Esophagus muscularis mucosa (tissue), 4 donors: ENCODE data around the gene ZNF783. TPM values are rescaled to one million over a fixed set of nuclear protein-coding genes. Genes with fewer than 3 reads are reported as not detected.

Experiments
- DNase-seq: peaks from one replicate; pipeline ENCODE4 v3.0.0-alpha.2; 2017; ENCODE audit errors: extremely low spot score
- H3K27ac ChIP-seq, 4 donors: fragments of 200-600 bp; sonication (generic); replicated peaks in 1 of 4; 1 replicate in 3 of 4; 2 replicates in 1 of 4; pipeline ENCODE4 v1.5.1; 2016 to 2019; ENCODE audit warnings: mild to moderate bottlenecking in 1 of 4
- H3K27me3 ChIP-seq, 4 donors: fragments of 200-600 bp; sonication (generic); one replicate each; pipeline versions ENCODE4 v1.5.1 to v1.6.0; 2016 to 2019
- H3K36me3 ChIP-seq, 4 donors: fragments of 200-600 bp; sonication (generic); one replicate each; pipeline ENCODE4 v1.5.1; 2016 to 2019
- H3K4me1 ChIP-seq, 4 donors: fragments of 200-600 bp; sonication (generic); one replicate each; pipeline ENCODE4 v1.5.1; 2016 to 2019
- H3K4me3 ChIP-seq, 4 donors: fragments of 200-600 bp; sonication (generic); 1 replicate in 2 of 4; 2 replicates in 2 of 4; pipeline ENCODE4 v1.5.1; 2016 to 2019; ENCODE audit warnings: mild to moderate bottlenecking in 4 of 4, moderate library complexity in 1 of 4
- H3K9me3 ChIP-seq, 4 donors: fragments of 200-600 bp; sonication (generic); 1 replicate in 3 of 4; 2 replicates in 1 of 4; pipeline ENCODE4 v1.5.1; 2016 to 2019
- EP300 ChIP-seq: sonication (generic); formaldehyde crosslinking; IDR thresholded peaks from one replicate; pipeline ENCODE4 v1.6.1; 2017; ENCODE audit warnings: antibody characterized with exemption
- POLR2A ChIP-seq: fragments of 450-650 bp; IDR thresholded peaks from one replicate; pipeline ENCODE4 v1.6.1; 2017; ENCODE audit warnings: antibody characterized with exemption, moderate library complexity, mild to moderate bottlenecking, low read depth
- POLR2AphosphoS5 ChIP-seq, 2 donors: sonication (generic); formaldehyde crosslinking; IDR thresholded peaks; one replicate each; pipeline ENCODE4 v1.6.1; 2017; ENCODE audit warnings: antibody characterized with exemption in 2 of 2
- WGBS: methylation state at CpG from one replicate; pipeline ENCODE4 v1.1.5; 2018; 5-methylcytosine and 5-hydroxymethylcytosine counted together
- intact Hi-C: fragments of 100-400 bp; cut with DNase I; formaldehyde crosslinking; loops from one replicate; pipeline ENCODE4 v1.15.1; 2023
- total RNA-seq, 4 donors: library from RNA; depleted of rRNA; stranded (reverse); fragments of >200 nt; gene quantifications; one replicate each; pipeline versions ENCODE4 v1.1.0 to v1.2.1, GENCODE V29; 2016
- TF ChIP-seq, protein P1 (sequence below), 3 experiments: fragments of 200-600 bp in 2 of 3; fragments of 450-650 bp in 1 of 3; sonication (generic) in 2 of 3; IDR thresholded peaks; one replicate each; pipeline ENCODE4 v1.5.1; 2017 to 2019; ENCODE audit warnings: antibody characterized with exemption in 3 of 3, mild to moderate bottlenecking in 2 of 3, moderate library complexity in 1 of 3

ZNF783 gene
- total RNA-seq, 4 donors from 2014 or later: 8.4 to 12.2 (median 11.9) TPM

DNA sequence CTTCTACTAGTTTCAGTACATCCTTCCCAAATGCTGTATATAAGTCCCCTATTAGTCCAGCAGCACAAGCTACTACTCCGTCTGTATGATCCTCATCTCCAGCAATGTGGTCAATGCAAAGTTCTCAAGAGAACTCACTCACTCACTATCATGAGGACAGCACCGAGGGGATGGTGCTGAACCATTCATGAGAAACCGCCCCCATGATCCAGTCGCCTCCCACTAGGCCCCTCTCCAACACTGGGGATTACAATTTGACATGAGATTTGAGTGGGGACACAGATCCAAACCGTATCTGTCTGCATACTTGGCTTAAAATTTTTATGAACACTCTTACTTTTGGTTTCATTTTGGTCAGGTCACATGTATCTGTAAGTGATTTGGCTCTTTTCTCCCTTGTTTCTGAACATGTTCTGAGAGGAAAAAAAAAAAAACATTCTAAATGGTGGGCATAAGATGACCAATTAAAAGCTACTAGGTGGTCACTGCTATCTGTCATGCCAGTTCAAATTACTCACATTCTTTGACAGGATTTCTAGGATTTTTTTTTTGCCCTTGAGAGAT lies 60.1 kb downstream of the ZNF783 start:
- no peak for TF ChIP-seq POLR2AphosphoS5 (IDR thresholded peaks at IDR 0.05)
- Histone ChIP-seq H3K36me3 (no peaks in the 10 kb centered on the region), H3K27ac (no peak overlapping the region), H3K4me1 (no peaks in the 10 kb centered on the region), H3K9me3 (no peaks in the 10 kb centered on the region), H3K4me3 (peak overlapping the region; percentile 31 to 49 (median 42)), H3K27me3 (peaks cover 0 to 19% (median 0%) of the 10 kb centered on the region in 4 donors)
- DNase-seq: no peak
- 74% methylated on average over 5 of the region's 5 CpGs for WGBS
- intact Hi-C loops: no loop called here

DNA sequence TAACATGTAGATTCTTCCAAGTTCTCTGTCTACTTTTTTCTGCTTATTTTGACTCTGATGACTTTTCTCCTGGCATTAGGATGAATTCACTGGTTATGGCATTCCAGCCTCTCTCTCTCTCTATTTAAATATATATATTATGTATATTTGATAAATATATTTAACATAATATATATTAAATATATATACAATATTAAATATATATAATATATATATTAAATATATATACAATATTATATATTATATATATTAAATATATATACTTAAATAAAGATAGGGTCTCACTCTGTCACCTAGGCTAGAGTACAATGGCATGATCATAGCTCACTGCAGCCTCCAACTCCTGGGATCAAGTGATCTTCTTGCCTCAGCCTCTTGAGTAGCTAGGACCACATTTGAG lies 60.7 kb downstream of the ZNF783 start:
- H3K27me3 ChIP-seq: peaks cover 0 to 19% (median 0%) of the 10 kb centered on the region in 4 donors
- DNase-seq: no peak
- no peak overlapping the region for H3K27ac ChIP-seq
- TF ChIP-seq, protein P1, sequence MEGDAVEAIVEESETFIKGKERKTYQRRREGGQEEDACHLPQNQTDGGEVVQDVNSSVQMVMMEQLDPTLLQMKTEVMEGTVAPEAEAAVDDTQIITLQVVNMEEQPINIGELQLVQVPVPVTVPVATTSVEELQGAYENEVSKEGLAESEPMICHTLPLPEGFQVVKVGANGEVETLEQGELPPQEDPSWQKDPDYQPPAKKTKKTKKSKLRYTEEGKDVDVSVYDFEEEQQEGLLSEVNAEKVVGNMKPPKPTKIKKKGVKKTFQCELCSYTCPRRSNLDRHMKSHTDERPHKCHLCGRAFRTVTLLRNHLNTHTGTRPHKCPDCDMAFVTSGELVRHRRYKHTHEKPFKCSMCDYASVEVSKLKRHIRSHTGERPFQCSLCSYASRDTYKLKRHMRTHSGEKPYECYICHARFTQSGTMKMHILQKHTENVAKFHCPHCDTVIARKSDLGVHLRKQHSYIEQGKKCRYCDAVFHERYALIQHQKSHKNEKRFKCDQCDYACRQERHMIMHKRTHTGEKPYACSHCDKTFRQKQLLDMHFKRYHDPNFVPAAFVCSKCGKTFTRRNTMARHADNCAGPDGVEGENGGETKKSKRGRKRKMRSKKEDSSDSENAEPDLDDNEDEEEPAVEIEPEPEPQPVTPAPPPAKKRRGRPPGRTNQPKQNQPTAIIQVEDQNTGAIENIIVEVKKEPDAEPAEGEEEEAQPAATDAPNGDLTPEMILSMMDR (IDR thresholded peaks at IDR 0.05): no peak
- no peak for TF ChIP-seq POLR2A
- no peak for TF ChIP-seq EP300
- H3K9me3 ChIP-seq: no peaks in the 10 kb centered on the region
- H3K4me3 ChIP-seq: no peak overlapping the region
- no peaks in the 10 kb centered on the region for H3K4me1 ChIP-seq
- intact Hi-C loops: no loop called here
- H3K36me3 ChIP-seq: no peaks in the 10 kb centered on the region

DNA sequence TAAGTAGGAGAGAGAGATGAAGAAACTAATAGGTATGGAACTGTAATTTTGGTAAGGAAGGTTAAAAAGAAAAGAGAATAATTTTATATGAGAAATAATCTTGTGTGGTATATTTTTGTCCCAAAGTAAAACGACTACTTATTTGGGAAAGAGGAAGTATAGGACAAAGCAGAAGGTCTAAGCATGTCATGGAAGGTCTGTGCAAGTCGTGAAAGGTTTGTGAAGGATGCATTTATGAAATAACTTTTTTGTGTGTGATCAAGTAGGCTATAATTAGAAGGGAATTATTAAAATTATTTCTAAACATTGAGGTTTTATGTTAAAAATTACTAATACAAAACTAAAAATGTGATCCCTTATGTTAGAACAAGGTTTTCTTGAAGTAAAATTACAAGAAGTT lies 63.3 kb downstream of the ZNF783 start:
- TF ChIP-seq POLR2A (no peak), POLR2AphosphoS5 (IDR thresholded peaks at IDR 0.05) (no peak), EP300 (no peak)
- TF ChIP-seq, protein P1 (IDR thresholded peaks at IDR 0.05): no peak
- 61% methylated on average over 2 of the region's 2 CpGs for WGBS
- Histone ChIP-seq H3K9me3 (no peaks in the 10 kb centered on the region), H3K27ac (no peak overlapping the region), H3K4me1 (no peaks in the 10 kb centered on the region), H3K27me3 (peaks cover 0 to 1% (median 0%) of the 10 kb centered on the region in 4 donors), H3K4me3 (no peak overlapping the region), H3K36me3 (no peaks in the 10 kb centered on the region)
- intact Hi-C loops: no loop called here
- no peak for DNase-seq

DNA sequence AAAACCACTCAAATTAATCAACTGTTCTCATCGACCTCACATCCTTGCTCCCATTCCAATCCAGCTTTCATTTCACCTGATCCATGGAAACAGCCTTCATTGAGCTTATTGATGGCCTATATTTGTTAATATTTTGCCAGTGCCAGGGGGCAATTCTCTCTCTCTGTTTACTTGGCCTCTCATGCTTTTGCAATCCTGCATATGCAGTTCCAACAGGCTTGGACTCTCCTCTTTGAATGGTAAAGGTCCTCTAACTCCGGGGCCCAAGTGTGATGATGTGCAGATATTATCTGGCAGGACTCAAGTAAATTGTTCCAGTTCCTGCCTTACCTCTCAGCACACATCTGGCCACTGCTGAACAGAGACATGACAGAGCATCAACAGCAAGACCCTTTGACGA lies 67.3 kb downstream of the ZNF783 start:
- DNase-seq: no peak
- H3K9me3 ChIP-seq: no peaks in the 10 kb centered on the region
- no peak overlapping the region for H3K4me3 ChIP-seq
- no peaks in the 10 kb centered on the region for H3K36me3 ChIP-seq
- intact Hi-C loops: no loop called here
- H3K4me1 ChIP-seq: no peaks in the 10 kb centered on the region
- 73% methylated on average over 3 of the region's 3 CpGs for WGBS
- no peaks in the 10 kb centered on the region for H3K27me3 ChIP-seq
- TF ChIP-seq, protein P1 (IDR thresholded peaks at IDR 0.05): no peak
- TF ChIP-seq POLR2AphosphoS5 (IDR thresholded peaks at IDR 0.05) (no peak), EP300 (no peak), POLR2A (no peak)
- no peak overlapping the region for H3K27ac ChIP-seq

DNA sequence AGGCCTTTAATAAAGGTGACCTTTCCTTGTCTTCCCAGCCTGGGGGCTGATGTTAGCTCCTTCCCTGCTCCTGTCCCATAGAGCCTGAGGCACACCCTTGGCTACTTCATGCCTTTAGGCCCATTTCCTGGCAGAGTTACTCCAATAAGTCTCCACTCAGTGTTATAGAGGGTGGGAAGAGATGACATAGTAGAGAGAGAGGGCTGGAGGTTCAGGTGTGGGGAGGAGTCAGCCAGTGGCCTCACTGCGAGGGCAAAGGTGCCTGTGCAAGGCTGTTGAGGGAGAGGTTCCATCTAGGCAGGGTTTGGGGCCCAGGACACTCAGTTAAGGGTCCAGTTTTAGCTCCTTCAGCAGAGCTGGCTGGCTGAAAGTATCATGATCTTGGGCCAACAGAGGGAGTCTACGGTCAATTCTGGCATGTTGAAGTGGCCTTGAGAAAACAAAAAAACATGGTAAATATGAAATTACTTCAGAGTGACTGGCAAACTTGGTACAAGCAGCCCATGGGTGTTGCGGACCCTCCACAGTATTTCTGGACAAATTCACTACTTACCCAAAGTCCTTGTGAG lies 67.9 kb downstream of the ZNF783 start:
- no peak for DNase-seq
- Histone ChIP-seq H3K9me3 (no peaks in the 10 kb centered on the region), H3K4me3 (no peak overlapping the region), H3K27me3 (no peaks in the 10 kb centered on the region), H3K27ac (no peak overlapping the region), H3K4me1 (no peaks in the 10 kb centered on the region), H3K36me3 (no peaks in the 10 kb centered on the region)
- intact Hi-C loops: no loop called here
- TF ChIP-seq, protein P1 (IDR thresholded peaks at IDR 0.05): no peak
- TF ChIP-seq POLR2A (no peak), EP300 (no peak), POLR2AphosphoS5 (IDR thresholded peaks at IDR 0.05) (no peak)
- WGBS: 81% methylated on average over 3 of the region's 3 CpGs
